Ishikawa (cell line): ENCODE results near the gene PCBP3.
A peak's percentile ranks its signal among the peaks of the same experiment; 100 is the strongest.

Experiments used
- CEBPB ChIP-seq: IDR thresholded peaks from 2 replicates; pipeline ENCODE4 v1.6.1; 2012
- CREB1 ChIP-seq: IDR thresholded peaks from 2 replicates; pipeline ENCODE4 v1.6.1; 2012; ENCODE audit warnings: low read depth
- EGR1 ChIP-seq: IDR thresholded peaks from 2 replicates; pipeline ENCODE4 v1.6.1; 2012
- EP300 ChIP-seq: IDR thresholded peaks from 2 replicates; pipeline ENCODE4 v1.6.1; 2012; ENCODE audit warnings: borderline replicate concordance
- FOXM1 ChIP-seq: IDR thresholded peaks from 2 replicates; pipeline ENCODE4 v1.6.1; 2012; ENCODE audit warnings: low read depth, borderline replicate concordance
- NFIC ChIP-seq: IDR thresholded peaks from 2 replicates; pipeline ENCODE4 v1.6.1; 2012
- RAD21 ChIP-seq: IDR thresholded peaks from 2 replicates; pipeline ENCODE4 v1.6.1; 2012; ENCODE audit warnings: low read depth
- TAF1 ChIP-seq: IDR thresholded peaks from 2 replicates; pipeline ENCODE4 v1.6.1; 2012; ENCODE audit warnings: low read depth, mild to moderate bottlenecking
- TCF12 ChIP-seq: IDR thresholded peaks from 2 replicates; pipeline ENCODE4 v1.6.1; 2012; ENCODE audit warnings: low read depth
- TEAD4 ChIP-seq: IDR thresholded peaks from 2 replicates; pipeline ENCODE4 v1.6.1; 2012
- YY1 ChIP-seq: IDR thresholded peaks from 2 replicates; pipeline ENCODE4 v1.6.1; 2012; ENCODE audit warnings: low read depth
- ZBTB7A ChIP-seq: IDR thresholded peaks from 2 replicates; pipeline ENCODE4 v1.6.1; 2012; ENCODE audit warnings: low read depth
- TF ChIP-seq, protein P1 (sequence below): IDR thresholded peaks from 2 replicates; pipeline ENCODE4 v1.6.1; 2012
- TF ChIP-seq, protein P2 (sequence below): IDR thresholded peaks from 2 replicates; pipeline ENCODE4 v1.6.1; 2012
- TF ChIP-seq, protein P3 (sequence below): IDR thresholded peaks from 2 replicates; pipeline ENCODE4 v1.6.1; 2012; ENCODE audit warnings: low read depth, mild to moderate bottlenecking

The PCBP3 gene

DNA sequence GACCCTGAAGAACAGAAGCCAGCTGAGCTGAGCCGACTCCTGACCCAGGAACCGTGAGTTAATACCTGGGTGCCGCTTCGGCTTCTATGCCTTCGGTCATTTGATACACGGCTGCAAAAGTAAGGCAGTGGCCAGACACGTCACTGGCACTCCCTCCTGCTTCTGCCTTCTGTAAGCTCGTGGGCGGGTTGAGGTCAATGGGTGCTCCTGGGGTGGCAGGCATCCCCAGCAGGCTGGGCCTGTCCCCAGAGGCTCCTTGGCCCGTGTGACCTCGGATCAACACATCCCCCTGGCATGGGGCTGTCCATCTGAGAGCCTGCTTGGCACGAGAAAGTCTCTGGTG lies 302.3 kb downstream of the PCBP3 start:
- TF ChIP-seq TEAD4: 0 out of 2 replicates have a peak, but pooled peaks have one; percentile 4
- TF ChIP-seq CREB1: peak; percentile 33; the same call in 1 of the 2 replicates
- TF ChIP-seq EGR1: peak; percentile 72
- TF ChIP-seq, protein P1, sequence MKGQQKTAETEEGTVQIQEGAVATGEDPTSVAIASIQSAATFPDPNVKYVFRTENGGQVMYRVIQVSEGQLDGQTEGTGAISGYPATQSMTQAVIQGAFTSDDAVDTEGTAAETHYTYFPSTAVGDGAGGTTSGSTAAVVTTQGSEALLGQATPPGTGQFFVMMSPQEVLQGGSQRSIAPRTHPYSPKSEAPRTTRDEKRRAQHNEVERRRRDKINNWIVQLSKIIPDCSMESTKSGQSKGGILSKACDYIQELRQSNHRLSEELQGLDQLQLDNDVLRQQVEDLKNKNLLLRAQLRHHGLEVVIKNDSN: no peak
- TF ChIP-seq, protein P2, sequence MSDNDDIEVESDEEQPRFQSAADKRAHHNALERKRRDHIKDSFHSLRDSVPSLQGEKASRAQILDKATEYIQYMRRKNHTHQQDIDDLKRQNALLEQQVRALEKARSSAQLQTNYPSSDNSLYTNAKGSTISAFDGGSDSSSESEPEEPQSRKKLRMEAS: peak; percentile 55

DNA sequence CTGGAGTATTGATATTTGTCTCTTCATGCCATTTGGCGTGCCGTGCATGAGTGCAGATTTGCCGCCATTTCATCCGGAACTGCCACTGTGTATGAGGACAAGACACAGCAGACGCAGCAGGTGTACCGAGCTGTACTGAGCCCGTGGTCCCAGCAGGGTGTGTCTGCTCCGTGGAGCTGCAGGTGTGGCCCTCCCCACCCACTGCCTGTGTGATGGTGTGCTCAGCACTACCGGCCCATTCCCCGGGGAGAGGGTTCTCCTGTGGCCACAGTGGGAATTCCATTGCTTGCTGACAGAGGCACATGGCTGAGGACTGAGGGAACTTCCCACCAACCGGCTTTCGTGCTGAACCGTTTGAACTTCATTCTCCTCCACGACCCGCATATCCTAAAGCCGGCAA lies 303.8 kb downstream of the PCBP3 start:
- TF ChIP-seq CREB1 (no peak), TCF12 (no peak), NFIC (no peak), TAF1 (no peak), RAD21 (no peak), TEAD4 (no peak), YY1 (no peak)

DNA sequence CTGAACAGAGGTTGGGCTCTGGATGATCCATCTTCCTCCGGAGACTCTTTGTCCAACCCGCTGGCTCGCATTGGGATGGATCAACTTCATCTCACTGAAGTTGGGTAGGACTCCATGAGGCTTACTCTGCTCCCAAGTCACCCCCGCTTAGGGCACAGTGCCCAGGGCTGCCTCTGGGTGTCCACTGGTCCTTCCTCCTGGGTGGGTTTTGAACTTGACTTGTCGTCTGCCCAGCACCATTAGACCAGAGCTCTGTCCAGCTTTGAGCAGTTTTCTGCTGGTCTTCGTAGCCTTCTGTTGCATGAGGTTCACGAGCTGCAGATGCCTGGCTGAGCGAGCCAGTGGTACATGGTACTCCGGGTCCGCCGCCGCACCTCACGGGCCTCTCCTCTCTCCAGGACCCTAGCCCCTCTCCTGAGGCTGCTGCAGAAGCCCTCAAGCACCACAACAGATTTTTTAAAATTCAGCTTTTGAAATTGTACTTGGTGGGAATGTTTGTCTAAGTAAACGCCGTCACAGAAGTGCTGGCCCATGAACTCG lies 304.3 kb downstream of the PCBP3 start:
- TF ChIP-seq, protein P3, sequence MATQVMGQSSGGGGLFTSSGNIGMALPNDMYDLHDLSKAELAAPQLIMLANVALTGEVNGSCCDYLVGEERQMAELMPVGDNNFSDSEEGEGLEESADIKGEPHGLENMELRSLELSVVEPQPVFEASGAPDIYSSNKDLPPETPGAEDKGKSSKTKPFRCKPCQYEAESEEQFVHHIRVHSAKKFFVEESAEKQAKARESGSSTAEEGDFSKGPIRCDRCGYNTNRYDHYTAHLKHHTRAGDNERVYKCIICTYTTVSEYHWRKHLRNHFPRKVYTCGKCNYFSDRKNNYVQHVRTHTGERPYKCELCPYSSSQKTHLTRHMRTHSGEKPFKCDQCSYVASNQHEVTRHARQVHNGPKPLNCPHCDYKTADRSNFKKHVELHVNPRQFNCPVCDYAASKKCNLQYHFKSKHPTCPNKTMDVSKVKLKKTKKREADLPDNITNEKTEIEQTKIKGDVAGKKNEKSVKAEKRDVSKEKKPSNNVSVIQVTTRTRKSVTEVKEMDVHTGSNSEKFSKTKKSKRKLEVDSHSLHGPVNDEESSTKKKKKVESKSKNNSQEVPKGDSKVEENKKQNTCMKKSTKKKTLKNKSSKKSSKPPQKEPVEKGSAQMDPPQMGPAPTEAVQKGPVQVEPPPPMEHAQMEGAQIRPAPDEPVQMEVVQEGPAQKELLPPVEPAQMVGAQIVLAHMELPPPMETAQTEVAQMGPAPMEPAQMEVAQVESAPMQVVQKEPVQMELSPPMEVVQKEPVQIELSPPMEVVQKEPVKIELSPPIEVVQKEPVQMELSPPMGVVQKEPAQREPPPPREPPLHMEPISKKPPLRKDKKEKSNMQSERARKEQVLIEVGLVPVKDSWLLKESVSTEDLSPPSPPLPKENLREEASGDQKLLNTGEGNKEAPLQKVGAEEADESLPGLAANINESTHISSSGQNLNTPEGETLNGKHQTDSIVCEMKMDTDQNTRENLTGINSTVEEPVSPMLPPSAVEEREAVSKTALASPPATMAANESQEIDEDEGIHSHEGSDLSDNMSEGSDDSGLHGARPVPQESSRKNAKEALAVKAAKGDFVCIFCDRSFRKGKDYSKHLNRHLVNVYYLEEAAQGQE: 0 out of 2 replicates have a peak, but pooled peaks have one; percentile 15
- TF ChIP-seq FOXM1: no peak

DNA sequence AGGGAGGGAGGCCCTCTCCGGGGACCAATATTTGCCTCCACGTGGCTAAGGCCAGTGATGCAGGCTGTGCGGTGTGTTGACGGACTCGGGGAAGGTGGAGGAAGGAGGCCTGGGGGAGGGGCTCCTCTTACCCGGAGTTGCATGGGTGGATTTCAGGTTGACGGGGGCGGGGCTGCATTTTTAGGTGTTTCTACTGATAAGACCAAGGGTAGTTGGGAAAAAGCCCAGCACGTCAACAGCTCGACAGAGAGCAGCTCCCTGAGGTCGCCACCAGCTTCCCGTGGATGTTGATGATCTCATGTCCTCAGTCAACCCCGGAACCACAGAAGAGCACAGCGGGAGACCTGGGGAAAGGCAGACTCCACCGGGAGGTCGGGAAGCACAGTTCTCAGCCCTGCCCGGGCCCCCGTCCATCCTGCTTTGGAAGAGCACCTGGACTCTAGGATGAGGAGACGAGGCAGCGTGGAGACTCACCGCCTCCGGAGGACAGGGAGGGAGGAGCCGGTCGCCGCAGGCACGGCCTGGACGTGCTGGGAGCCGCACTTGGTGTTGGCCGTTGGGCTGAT lies 305.1 kb downstream of the PCBP3 start:
- TF ChIP-seq YY1 (no peak), EP300 (no peak), ZBTB7A (no peak), TEAD4 (no peak), EGR1 (no peak)
- TF ChIP-seq, protein P3: no peak
- TF ChIP-seq, protein P1: no peak

DNA sequence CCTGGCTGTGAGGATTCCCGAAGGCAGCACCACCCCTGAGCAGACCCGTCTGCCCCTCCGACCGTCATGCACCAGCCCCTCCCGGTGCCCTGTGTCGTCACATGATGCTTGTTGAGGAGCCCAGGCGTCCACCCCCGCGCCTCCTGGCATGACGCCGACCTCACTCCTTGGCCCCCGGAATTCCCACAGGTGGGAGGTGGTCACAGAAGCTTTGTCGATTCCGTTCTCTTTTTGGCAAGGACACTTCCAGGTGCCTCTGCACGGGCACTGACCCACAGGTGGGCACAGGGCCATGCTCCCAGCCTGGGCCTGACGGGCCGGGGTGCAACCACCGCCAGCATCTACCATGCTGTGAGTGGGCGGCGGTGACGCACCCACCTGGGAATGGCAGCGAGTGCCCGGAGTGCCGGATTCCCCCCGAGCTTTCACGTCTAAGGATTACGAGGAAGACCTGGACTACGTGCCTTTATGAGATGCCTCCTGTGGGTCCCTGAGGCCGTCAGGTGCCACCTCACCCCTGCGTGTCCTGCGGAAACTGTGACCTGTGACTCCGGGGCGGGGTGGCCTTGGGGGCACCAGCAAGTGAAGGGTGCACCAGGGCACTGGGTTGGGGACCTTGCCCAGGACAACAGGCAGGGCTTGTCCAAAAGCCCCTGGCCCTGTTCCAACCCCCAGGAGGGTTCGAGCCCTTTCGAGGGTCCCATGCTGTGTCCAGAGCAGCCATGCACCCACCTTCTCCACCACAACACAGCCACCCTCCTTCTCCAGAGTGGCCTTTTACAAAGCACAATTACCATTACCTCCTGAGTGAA lies 306.6 kb downstream of the PCBP3 start:
- TF ChIP-seq EP300 (peak; percentile 73), CREB1 (no peak), ZBTB7A (peak; percentile 33; the same call in 1 of the 2 replicates), TCF12 (no peak; the same call in none of the 2 replicates), CEBPB (no peak), YY1 (no peak), TEAD4 (peak; percentile 50; the same call in 1 of the 2 replicates), FOXM1 (peak; percentile 34; the same call in 1 of the 2 replicates), RAD21 (no peak), NFIC (peak; percentile 63), TAF1 (no peak), EGR1 (peak; percentile 89)
- TF ChIP-seq, protein P3: no peak
- TF ChIP-seq, protein P1: peak; percentile 69
- TF ChIP-seq, protein P2: no peak; the same call in 1 of the 2 replicates
